Fibroblast of peridontal ligament (primary cell): ENCODE data around the gene ATP6AP1.

Experiments used
- DNase-seq: peaks from one replicate; pipeline ENCODE4 v3.0.0-alpha.2; 2010; ENCODE audit errors: extremely low read depth

ATP6AP1 gene

DNA sequence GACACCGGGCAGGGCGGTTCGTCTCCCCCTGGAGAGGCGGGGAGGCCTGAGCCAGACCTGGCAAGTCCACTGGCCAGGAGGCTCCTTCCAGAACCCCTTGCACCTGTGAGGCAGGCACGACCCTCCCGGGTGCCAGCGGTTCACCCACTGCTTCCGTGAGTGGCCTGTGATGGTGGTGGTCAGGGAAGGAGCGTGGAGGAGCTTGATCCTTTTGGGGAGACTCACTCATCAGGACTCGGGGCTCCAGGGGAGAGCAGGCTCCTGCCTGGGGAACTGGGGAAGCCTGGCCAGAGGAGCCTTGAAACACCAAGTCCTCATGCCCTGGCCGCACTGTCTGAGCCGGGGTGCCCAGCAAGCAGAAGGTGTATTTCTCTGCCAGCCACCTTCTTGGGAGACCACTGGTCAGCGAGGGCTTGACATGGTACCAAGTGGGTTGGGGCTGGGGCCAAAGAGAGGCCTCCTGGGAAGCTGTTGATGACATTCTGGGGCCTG, 16.3 kb downstream of the ATP6AP1 start:
- DNase-seq, result no peak

DNA sequence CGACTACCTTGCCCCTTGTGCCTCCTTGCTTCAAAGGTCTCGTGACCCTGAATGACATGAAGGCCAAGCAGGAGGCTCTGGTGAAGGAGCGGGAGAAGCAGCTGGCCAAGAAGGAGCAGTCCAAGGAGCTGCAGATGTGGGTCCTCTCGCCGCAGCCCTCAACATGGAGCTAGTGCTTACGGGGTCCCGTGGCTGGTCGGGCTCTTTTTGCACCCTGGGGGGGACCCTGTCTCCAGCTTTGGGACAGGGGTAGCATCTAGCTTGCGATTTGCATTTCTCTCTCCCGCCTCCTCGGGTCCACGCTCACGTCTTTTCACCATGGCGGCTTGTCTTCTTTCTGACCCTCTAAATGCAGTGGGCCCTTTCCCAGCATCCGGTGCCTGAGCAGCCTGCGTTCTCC, 17.3 kb downstream of the ATP6AP1 start:
- DNase-seq, result no peak

DNA sequence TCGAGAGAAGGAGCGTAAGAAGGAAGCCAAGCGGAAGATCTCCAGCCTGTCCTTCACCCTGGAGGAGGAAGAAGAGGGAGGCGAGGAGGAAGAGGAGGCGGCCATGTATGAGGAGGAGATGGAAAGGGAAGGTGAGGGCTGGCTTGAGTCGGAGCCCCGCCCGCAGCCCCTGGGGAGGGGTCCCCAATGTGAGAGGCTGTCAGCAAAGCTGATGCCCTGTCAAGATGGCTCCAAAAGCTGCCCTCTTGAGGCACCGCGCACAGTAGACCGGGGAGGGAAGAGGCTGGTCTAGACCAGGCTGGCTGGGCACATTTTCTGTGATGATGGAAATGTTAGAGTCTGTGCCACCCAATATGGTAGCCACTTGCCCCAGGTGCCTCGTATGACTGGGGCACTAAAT, 18.0 kb downstream of the ATP6AP1 start:
- no peak for DNase-seq

DNA sequence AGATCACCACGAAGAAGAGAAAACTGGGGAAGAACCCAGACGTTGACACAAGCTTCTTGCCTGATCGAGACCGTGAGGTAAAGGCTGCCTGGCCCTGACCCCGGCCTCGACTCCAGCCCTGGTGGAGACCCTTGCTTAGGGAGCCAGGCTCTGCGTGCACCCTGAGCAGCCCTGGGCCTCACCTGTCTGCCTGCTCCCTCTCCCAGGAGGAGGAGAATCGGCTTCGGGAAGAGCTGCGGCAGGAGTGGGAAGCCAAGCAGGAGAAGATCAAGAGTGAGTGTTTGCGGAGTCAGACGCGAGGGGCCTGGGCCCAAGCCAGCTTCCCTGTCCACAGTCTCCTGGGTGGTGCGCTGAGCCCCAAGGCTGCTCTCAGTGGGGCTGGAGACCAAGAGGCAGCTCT, 20.0 kb downstream of the ATP6AP1 start:
- no peak for DNase-seq

DNA sequence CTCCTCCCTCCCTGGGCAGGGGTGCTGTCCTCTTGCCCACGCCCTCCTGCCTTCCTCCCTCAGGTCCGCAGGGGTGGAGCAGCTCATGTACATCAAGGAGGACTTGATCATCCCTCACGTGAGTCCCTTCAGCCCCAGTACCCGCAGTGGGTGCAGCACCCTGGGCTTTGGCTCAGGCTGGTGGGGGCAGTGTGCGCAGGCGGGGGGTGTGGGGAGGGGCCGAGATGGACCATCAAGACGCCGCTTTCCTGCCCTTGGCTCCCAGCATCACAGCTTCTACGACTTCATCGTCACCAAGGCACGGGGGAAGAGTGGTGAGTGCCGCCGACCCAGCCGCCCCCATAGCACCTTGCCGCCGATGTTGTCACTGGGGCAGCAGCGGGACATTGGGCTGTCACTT, 21.1 kb downstream of the ATP6AP1 start:
- no peak for DNase-seq

DNA sequence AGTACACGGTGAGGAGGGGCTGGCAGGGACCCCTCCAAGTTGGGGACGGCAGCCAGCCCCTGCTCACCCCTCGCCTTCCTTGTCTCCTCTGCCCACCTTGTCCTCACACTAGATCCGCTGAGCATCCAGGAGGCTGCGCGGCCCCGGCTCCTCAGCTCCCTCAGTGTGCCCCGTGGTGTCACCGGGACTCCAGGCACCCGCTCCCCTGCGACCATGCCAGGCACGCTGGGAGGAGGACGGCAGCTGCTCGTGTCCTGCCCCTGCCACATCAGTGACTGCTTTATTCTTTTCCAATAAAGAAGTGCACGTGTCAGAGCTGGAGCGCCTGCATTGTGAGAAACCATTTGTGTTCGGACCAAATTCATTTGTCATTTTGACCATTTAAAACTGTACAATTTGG, 21.8 kb downstream of the ATP6AP1 start:
- no peak for DNase-seq

DNA sequence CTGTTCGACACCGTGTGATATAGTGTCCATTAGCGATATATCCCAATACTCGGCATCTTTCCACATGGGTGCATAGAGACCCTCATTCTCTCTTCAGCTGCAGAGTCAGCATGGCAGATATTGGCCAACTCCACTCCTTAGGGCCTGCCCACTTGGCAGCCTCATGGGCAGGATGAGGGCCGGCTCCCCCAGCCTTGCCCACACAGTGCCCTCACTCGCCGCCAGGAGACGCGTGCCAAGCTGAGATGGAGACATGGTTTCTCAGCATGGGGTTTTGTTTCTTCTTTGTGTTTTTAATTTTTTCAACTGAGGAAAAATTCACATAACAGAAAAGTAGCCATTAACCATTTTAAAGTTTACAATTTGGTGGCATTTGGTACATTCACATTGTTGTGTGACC, 24.3 kb downstream of the ATP6AP1 start:
- no peak for DNase-seq

DNA sequence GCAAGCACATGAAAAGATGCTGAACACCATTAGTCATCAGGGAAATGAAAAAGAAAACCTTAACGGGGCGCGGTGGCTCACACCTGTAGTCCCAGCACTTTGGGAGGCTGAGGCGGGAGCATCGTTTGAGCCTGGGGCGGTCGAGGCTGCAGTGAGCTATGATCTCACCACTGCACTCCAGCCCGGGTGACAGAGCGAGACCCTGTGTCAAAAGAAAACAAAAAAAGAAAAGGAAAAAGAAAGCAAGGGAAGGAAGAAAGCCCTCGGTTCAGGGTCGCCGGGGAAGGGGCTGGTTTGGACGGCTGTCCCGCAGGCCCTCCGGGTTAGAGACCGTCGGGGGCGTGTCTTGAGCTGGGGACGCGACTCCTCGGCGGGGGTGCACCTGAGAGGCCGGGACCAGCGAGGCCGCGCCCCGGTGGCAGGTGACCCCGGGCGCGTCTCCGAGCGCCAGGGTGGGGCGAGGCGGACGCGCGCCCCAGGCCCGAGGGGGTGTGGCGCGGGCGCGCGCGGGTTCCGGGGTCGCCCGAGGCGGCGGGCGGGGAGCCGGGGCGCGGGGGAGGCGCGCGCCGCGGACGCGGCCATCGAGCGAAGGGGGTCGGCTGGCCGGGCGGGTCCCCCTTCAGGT, 29.1 kb downstream of the ATP6AP1 start:
- no peak for DNase-seq

DNA sequence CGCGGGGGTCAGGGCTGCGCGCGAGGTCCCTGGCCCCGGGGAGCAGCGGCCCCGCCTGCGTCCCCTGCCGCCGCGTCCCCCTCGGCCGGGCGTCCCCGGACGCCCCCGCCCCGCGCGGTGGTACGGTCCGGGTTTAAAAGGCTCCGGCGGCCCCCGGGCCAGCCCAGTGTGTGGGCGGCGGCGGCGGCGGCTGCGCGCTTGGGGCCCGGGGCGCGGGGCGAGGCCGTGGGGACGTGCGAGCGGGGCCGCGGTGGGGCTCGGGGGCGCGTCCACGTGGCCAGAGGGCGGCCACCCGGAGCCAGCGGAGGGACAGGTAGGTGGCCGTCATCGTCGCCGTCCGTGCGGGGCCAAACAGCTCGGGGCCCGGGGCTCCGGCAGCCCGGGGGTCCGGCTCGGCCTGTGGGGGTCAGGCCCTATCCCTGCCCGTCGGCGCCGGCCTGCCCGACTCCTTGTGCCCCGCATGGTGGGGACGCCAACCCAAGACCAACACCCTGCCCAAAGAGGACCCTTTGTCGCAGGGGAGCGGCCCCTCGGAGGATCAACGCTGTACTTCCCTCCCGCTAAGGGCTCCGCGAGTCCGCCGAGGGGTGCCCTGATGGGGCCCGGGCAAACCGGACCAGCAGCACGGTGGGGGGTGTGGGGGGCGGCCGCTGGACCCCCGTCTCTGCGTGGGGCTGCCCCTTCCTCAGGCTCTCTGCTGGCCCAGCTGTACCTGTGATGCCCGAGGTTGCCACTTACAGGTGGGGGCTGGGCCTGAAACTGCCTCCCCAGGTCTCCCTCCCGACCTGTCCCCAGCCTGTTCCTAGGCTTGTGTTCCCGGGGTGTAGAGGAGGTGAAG, 29.9 kb downstream of the ATP6AP1 start, which contains the start of gene PLXNA3:
Gene PLXNA3, plus strand, starts transcription at position 166 of the 838 bp plus-strand sequence. CDS start 1,903 bp downstream, outside the sequence.
- no peak for DNase-seq

DNA sequence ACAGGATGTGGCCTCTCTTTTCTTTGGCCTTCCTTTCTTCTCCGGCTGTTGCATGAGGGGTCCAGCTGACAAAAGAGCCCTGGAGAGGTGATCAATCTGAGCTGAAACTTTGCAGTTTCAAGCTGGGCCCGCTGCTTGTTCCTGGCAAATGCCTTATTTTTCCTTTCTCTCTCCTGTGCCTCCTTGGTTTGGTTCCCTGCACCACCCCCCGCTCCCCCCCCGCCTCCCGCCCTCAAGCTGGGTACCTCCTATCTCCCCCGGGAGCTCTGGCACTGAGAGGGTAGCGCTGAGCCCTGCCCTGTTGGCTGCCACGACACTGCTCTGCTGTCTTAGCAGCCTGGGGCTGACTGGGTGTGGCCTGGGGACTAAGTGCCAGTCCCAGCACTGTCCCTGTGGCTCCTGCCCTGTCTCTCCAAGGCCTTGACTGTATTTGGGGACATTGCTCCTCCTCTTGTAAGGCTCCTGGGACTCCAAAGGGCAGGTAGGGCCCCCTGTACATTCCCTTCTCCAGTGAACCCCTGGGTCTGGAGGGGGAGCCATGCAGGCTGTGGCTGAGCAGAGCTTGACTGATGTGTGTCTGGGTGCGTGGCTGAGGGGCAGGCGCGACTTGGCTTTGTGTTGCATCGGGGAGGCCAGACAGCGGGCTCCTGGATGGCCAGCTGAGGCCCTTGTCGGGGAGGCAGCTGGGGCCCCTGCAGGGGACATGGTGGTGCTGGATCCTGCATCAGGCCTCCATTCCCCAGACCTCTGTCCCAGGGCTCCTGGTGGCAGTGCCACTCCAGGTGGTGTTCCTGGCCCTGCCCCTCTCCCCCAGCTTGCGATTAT, 30.7 kb downstream of the ATP6AP1 start:
- DNase-seq, result no peak

DNA sequence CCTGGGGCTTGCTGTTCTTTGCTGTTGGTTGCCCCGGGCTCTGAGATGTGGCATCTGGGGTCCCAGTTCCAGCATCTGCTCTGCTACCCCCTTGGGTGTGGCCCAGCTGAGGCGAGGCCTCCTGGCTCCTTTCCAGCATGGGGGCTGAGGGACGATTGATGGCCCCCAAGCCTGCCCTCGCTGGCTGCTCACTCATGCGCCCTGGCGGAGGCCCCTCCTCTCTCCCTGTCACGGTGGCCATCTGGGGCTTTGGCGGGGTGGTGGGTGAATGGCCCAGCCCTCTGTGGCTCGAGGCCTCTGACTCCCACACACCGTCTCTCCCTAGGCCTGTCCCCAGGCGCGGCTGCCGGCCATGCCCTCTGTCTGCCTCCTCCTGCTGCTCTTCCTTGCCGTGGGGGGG, 31.4 kb downstream of the ATP6AP1 start:
- no peak for DNase-seq

DNA sequence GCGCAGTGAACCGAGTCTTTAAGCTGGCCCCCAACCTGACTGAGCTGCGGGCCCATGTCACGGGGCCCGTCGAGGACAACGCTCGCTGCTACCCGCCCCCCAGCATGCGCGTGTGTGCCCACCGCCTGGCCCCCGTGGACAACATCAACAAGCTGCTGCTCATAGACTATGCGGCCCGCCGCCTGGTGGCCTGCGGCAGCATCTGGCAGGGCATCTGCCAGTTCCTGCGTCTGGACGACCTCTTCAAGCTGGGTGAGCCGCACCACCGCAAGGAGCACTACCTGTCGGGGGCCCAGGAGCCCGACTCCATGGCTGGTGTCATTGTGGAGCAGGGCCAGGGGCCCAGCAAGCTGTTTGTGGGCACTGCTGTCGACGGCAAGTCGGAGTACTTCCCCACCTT, 31.8 kb downstream of the ATP6AP1 start:
- no peak for DNase-seq

DNA sequence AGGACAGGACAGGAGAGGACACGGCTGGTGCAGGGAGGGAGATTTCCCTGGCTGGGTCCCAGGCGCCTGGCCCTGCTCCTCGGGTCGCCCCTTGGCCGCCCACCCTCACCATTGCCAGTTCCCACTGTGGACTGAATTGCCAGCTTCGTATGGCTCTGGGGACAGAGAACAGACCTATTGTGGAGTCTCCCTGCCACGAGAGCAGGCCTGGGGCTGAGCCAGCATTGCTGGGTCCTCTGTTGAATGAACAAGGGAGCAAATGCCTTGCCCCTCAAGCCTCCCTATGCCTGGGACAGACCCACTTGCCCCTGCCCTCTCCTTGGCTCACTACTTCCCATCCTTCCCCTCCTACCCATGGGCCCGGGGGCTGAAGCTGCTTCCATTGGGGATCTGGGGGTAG, 33.9 kb downstream of the ATP6AP1 start:
- DNase-seq, result no peak

DNA sequence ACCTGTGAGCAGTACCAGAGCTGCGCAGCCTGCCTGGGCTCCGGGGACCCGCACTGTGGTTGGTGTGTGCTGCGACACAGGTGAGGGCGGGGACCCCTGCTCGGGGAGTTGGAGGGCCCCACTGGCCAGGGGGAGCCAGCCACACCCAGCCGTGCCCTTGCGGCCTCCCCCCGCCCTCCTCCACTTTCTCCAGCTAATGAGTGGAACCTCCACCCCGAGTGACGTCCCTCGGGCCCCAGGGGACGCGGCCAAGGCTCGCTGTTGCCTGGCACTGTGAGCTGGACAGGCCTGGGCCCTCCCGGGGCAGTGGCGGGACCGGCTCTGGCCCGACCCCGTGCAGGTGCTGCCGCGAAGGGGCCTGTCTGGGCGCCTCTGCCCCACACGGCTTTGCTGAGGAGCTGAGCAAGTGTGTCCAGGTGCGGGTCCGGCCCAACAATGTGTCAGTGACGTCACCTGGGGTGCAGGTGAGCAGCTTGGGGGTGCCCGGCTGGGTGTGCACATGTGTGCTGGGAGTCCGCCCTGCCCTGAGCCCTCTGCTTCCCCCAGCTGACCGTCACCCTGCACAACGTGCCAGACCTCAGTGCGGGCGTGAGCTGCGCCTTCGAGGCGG, 35.2 kb downstream of the ATP6AP1 start:
- no peak for DNase-seq

DNA sequence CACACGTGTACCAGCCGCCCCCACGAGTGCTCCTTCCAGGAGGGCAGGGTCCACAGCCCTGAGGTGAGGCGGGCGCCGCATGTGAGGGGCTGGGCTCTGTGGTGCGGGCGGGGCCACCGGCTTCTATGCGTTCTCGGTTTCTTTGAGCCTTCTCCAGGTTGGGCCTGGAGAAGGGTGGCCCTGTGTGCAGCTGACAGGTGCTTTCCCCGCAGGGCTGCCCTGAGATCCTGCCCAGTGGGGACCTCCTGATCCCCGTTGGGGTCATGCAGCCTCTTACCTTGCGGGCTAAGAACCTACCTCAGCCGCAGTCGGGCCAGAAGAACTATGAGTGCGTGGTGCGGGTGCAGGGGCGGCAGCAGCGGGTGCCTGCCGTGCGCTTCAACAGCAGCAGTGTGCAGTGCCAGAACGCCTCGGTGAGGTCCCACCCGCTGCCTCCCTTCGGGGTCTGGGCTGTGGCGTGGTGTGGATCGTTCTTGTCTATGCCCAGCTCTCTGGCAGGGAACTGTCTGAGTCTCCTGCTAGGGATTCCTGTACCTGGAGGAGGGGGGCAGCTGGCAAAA, 36.4 kb downstream of the ATP6AP1 start:
- no peak for DNase-seq

DNA sequence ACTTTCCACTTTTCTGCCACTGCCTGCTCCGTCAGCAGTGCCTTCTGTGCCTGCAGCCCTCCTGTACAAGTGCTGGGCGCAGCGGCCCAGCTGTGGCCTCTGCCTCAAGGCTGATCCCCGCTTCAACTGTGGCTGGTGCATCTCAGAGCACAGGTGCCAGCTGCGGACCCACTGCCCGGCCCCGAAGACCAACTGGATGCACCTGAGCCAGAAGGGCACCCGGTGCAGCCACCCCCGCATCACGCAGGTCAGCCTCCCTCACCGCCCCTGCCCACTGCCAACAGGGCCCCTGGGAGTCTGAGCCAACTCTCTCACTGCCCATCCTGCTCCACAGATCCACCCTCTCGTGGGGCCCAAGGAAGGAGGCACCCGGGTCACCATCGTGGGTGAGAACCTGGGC, 37.1 kb downstream of the ATP6AP1 start:
- no peak for DNase-seq

DNA sequence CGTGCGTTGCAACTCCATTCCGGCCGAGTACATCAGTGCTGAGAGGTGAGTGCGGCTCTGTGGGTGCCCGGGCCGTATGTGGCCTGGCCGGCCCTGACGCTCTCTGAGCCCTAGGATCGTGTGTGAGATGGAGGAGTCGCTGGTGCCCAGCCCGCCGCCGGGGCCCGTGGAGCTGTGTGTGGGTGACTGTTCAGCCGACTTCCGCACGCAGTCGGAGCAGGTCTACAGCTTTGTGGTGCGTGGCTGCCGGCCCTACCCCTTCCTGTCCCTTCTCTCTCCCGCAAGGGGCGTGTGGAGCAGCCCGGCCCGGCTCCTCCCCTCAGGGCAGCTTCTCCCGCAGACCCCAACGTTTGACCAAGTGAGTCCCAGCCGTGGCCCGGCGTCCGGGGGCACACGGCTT, 37.6 kb downstream of the ATP6AP1 start:
- DNase-seq, result no peak

DNA sequence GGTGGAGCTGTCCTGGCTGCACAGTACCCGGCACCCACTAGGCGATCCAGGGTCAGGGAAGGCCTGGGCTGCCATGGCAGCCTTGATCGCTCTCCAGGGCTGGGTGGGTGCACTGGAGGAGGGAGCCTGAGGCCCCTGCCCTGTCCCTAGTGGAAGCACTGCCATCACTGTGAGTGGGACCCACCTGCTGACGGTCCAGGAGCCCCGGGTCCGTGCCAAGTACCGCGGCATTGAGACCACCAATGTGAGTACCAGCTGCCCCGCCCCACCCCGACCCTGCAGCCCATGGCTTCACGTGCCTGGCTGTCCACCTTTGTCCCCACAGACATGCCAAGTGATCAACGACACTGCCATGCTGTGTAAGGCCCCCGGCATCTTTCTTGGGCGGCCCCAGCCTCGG, 38.4 kb downstream of the ATP6AP1 start:
- DNase-seq, result no peak

DNA sequence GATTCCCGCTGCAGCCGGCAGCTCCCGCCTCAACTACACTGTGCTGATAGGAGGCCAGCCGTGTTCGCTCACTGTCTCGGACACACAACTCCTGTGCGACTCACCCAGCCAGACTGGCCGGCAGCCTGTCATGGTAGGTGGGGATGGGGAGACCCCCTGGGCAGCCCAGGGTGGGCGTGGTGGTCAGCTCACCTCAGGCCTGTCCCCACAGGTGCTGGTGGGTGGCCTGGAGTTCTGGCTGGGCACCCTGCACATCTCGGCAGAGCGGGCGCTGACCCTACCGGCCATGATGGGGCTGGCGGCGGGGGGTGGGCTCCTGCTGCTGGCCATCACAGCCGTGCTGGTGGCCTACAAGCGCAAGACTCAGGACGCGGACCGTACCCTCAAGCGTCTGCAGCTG, 39.1 kb downstream of the ATP6AP1 start:
- no peak for DNase-seq

DNA sequence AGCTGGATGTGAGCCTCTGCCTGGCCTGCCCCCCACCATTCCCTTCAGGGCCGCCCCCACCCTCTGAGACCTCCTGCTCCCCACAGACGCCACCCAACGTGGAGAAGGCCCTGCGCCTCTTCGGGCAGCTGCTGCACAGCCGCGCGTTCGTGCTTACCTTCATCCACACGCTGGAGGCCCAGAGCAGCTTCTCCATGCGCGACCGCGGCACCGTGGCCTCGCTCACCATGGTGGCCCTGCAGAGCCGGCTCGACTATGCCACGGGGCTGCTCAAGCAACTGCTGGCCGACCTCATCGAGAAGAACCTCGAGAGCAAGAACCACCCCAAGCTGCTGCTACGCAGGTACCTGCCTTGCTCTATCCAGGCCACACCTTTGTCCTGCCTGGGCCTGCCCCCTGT, 39.7 kb downstream of the ATP6AP1 start:
- DNase-seq, result no peak

DNA sequence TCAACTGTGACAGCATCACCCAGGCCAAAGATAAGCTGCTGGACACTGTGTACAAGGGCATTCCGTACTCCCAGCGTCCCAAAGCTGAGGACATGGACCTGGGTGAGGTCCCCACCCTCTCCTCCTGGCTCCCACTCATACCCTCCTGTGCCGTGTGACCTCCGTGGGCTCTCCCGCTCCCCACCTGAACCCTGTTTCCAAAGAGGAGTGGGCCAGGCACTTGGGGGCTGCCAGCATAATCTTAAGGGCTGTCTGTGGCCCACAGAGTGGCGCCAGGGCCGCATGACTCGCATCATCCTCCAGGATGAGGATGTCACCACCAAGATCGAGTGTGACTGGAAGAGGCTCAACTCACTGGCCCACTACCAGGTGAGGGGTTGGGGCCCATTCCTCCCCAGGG, 40.6 kb downstream of the ATP6AP1 start:
- no peak for DNase-seq

DNA sequence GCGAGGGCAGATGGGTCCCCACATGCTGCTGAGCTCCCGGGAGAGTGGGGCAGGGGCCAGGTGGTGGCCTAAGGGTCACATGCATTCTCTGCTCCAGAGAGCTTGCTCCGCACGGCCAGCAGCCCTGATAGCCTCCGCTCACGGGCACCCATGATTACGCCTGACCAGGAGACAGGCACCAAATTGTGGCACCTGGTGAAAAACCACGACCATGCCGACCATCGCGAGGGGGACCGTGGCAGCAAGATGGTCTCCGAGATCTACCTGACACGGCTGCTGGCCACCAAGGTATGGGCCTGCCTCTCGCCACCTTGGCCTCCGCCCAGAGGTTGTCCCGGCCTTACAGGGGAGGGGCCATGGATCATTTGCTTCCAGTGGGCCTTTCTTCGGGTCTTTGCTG, 41.4 kb downstream of the ATP6AP1 start:
- no peak for DNase-seq
